ENCODE results near the gene GRAP. TPM values are rescaled to one million over a fixed set of nuclear protein-coding genes. Genes with fewer than 3 reads are reported as not detected.

Gene GRAP
- total RNA-seq, 1 experiment from 2014 or later = 29.9 TPM

GRCh38 chr17:18996458-18996857, 50.3 kb downstream of the GRAP start:
- H3K4me2 ChIP-seq (ENCODE audit: low read depth, low read length, poor library complexity, severe bottlenecking) = no peak overlapping the region

GRCh38 chr17:18995220-18995619, 51.5 kb downstream of the GRAP start:
- Histone ChIP-seq H3K36me3 (ENCODE audit: insufficient read depth, low read length) (peaks cover 6% of the 10 kb centered on the region), H3K27me3 (ENCODE audit: low read length) (no peaks in the 10 kb centered on the region), H4K20me1 (ENCODE audit: insufficient read depth, low read depth, low read length) (no peaks in the 10 kb centered on the region), H3K9ac (ENCODE audit: low read length) (no peak overlapping the region), H2AFZ (ENCODE audit: low read length) (no peak overlapping the region), H3K4me1 (ENCODE audit: low read length) (no peaks in the 10 kb centered on the region), H3K4me2 (ENCODE audit: low read depth, low read length, poor library complexity, severe bottlenecking) (no peak overlapping the region), H3K79me2 (ENCODE audit: low read length) (peaks cover 27% of the 10 kb centered on the region), H3K4me3 (ENCODE audit: low read length) (no peak overlapping the region), H3K9me2 (replicated peaks; ENCODE audit: insufficient read depth, low read length) (no peaks in the 10 kb centered on the region), H3K27ac (ENCODE audit: low read length) (no peak overlapping the region), H3K9me3 (ENCODE audit: low read length) (no peaks in the 10 kb centered on the region)
- no peak for DNase-seq

More at GRCh38 chr17:18996458-18996857, 50.3 kb downstream of the GRAP start:
- Histone ChIP-seq H3K9ac (ENCODE audit: low read length) (no peak overlapping the region), H3K27me3 (ENCODE audit: low read length) (no peaks in the 10 kb centered on the region), H4K20me1 (ENCODE audit: insufficient read depth, low read depth, low read length) (no peaks in the 10 kb centered on the region), H3K4me3 (ENCODE audit: low read length) (no peak overlapping the region), H3K79me2 (ENCODE audit: low read length) (peaks cover 27% of the 10 kb centered on the region), H3K9me2 (replicated peaks; ENCODE audit: insufficient read depth, low read length) (no peaks in the 10 kb centered on the region), H3K27ac (ENCODE audit: low read length) (no peak overlapping the region), H3K36me3 (ENCODE audit: insufficient read depth, low read length) (peaks cover 6% of the 10 kb centered on the region), H3K4me1 (ENCODE audit: low read length) (no peaks in the 10 kb centered on the region), H3K9me3 (ENCODE audit: low read length) (no peaks in the 10 kb centered on the region), H2AFZ (ENCODE audit: low read length) (no peak overlapping the region)
- no peak for DNase-seq

- H3K4me1 ChIP-seq (ENCODE audit: low read length) = no peaks in the 10 kb centered on the region
- H3K36me3 ChIP-seq (ENCODE audit: insufficient read depth, low read length) = peaks cover 6% of the 10 kb centered on the region
- no peak overlapping the region for H3K9ac ChIP-seq (ENCODE audit: low read length)
- H2AFZ ChIP-seq (ENCODE audit: low read length) = no peak overlapping the region
- no peak overlapping the region for H3K4me3 ChIP-seq (ENCODE audit: low read length)
- H3K79me2 ChIP-seq (ENCODE audit: low read length) = peaks cover 27% of the 10 kb centered on the region
- DNase-seq = no peak
- H3K9me3 ChIP-seq (ENCODE audit: low read length) = no peaks in the 10 kb centered on the region
- no peak overlapping the region for H3K27ac ChIP-seq (ENCODE audit: low read length)
- no peaks in the 10 kb centered on the region for H3K27me3 ChIP-seq (ENCODE audit: low read length)
- H4K20me1 ChIP-seq (ENCODE audit: insufficient read depth, low read depth, low read length) = no peaks in the 10 kb centered on the region
- H3K4me2 ChIP-seq (ENCODE audit: low read depth, low read length, poor library complexity, severe bottlenecking) = no peak overlapping the region
- H3K9me2 ChIP-seq (replicated peaks; ENCODE audit: insufficient read depth, low read length) = no peaks in the 10 kb centered on the region
Measured at GRCh38 chr17:18994631-18995030, 52.1 kb downstream of the GRAP start.

- Histone ChIP-seq H3K9me3 (ENCODE audit: low read length) (no peaks in the 10 kb centered on the region), H3K27ac (ENCODE audit: low read length) (no peak overlapping the region), H3K4me3 (ENCODE audit: low read length) (no peak overlapping the region), H3K36me3 (ENCODE audit: insufficient read depth, low read length) (peaks cover 6% of the 10 kb centered on the region), H3K4me1 (ENCODE audit: low read length) (no peaks in the 10 kb centered on the region), H3K4me2 (ENCODE audit: low read depth, low read length, poor library complexity, severe bottlenecking) (no peak overlapping the region), H3K9ac (ENCODE audit: low read length) (no peak overlapping the region), H4K20me1 (ENCODE audit: insufficient read depth, low read depth, low read length) (no peaks in the 10 kb centered on the region), H3K27me3 (ENCODE audit: low read length) (no peaks in the 10 kb centered on the region), H2AFZ (ENCODE audit: low read length) (no peak overlapping the region), H3K9me2 (replicated peaks; ENCODE audit: insufficient read depth, low read length) (no peaks in the 10 kb centered on the region), H3K79me2 (ENCODE audit: low read length) (peaks cover 27% of the 10 kb centered on the region)
- no peak for DNase-seq
Measured at GRCh38 chr17:18993905-18994526, 52.7 kb downstream of the GRAP start.

- Histone ChIP-seq H3K4me2 (ENCODE audit: low read depth, low read length, poor library complexity, severe bottlenecking) (no peak overlapping the region), H2AFZ (ENCODE audit: low read length) (no peak overlapping the region), H3K36me3 (ENCODE audit: insufficient read depth, low read length) (peaks cover 6% of the 10 kb centered on the region), H3K9ac (ENCODE audit: low read length) (no peak overlapping the region), H3K79me2 (ENCODE audit: low read length) (peaks cover 27% of the 10 kb centered on the region), H4K20me1 (ENCODE audit: insufficient read depth, low read depth, low read length) (no peaks in the 10 kb centered on the region), H3K9me2 (replicated peaks; ENCODE audit: insufficient read depth, low read length) (no peaks in the 10 kb centered on the region), H3K27ac (ENCODE audit: low read length) (no peak overlapping the region), H3K4me1 (ENCODE audit: low read length) (no peaks in the 10 kb centered on the region), H3K27me3 (ENCODE audit: low read length) (no peaks in the 10 kb centered on the region), H3K4me3 (ENCODE audit: low read length) (no peak overlapping the region), H3K9me3 (ENCODE audit: low read length) (no peaks in the 10 kb centered on the region)
- DNase-seq = no peak
Measured at GRCh38 chr17:18992454-18993130, 54.2 kb downstream of the GRAP start.

GRCh38 chr17:18991531-18992315, 55.0 kb downstream of the GRAP start:
- no peak for DNase-seq
- peaks cover 26% of the 10 kb centered on the region for H3K79me2 ChIP-seq (ENCODE audit: low read length)
- no peaks in the 10 kb centered on the region for H3K9me3 ChIP-seq (ENCODE audit: low read length)
- no peak overlapping the region for H3K9ac ChIP-seq (ENCODE audit: low read length)
- no peaks in the 10 kb centered on the region for H4K20me1 ChIP-seq (ENCODE audit: insufficient read depth, low read depth, low read length)
- H3K4me2 ChIP-seq (ENCODE audit: low read depth, low read length, poor library complexity, severe bottlenecking) = no peak overlapping the region
- H3K27ac ChIP-seq (ENCODE audit: low read length) = no peak overlapping the region
- H3K36me3 ChIP-seq (ENCODE audit: insufficient read depth, low read length) = peaks cover 6% of the 10 kb centered on the region
- H3K4me3 ChIP-seq (ENCODE audit: low read length) = no peak overlapping the region
- H3K4me1 ChIP-seq (ENCODE audit: low read length) = no peaks in the 10 kb centered on the region
- H3K27me3 ChIP-seq (ENCODE audit: low read length) = no peaks in the 10 kb centered on the region
- H3K9me2 ChIP-seq (replicated peaks; ENCODE audit: insufficient read depth, low read length) = no peaks in the 10 kb centered on the region
- no peak overlapping the region for H2AFZ ChIP-seq (ENCODE audit: low read length)

- DNase-seq = no peak
- Histone ChIP-seq H3K36me3 (ENCODE audit: insufficient read depth, low read length) (peaks cover 6% of the 10 kb centered on the region), H4K20me1 (ENCODE audit: insufficient read depth, low read depth, low read length) (no peaks in the 10 kb centered on the region), H3K9me3 (ENCODE audit: low read length) (no peaks in the 10 kb centered on the region), H3K79me2 (ENCODE audit: low read length) (peaks cover 22% of the 10 kb centered on the region), H3K27ac (ENCODE audit: low read length) (no peak overlapping the region), H3K4me2 (ENCODE audit: low read depth, low read length, poor library complexity, severe bottlenecking) (no peak overlapping the region), H3K27me3 (ENCODE audit: low read length) (no peaks in the 10 kb centered on the region), H3K4me1 (ENCODE audit: low read length) (no peaks in the 10 kb centered on the region), H3K9me2 (replicated peaks; ENCODE audit: insufficient read depth, low read length) (no peaks in the 10 kb centered on the region), H3K4me3 (ENCODE audit: low read length) (no peak overlapping the region), H3K9ac (ENCODE audit: low read length) (no peak overlapping the region), H2AFZ (ENCODE audit: low read length) (no peak overlapping the region)
Measured at GRCh38 chr17:18990331-18990730, 56.4 kb downstream of the GRAP start.

GRCh38 chr17:18988546-18989173, 58.1 kb downstream of the GRAP start:
- DNase-seq = no peak
- Histone ChIP-seq H3K4me1 (ENCODE audit: low read length) (no peaks in the 10 kb centered on the region), H3K27ac (ENCODE audit: low read length) (no peak overlapping the region), H3K4me2 (ENCODE audit: low read depth, low read length, poor library complexity, severe bottlenecking) (no peak overlapping the region), H3K36me3 (ENCODE audit: insufficient read depth, low read length) (no peaks in the 10 kb centered on the region), H3K9ac (ENCODE audit: low read length) (no peak overlapping the region), H2AFZ (ENCODE audit: low read length) (no peak overlapping the region), H3K9me2 (replicated peaks; ENCODE audit: insufficient read depth, low read length) (no peaks in the 10 kb centered on the region), H3K79me2 (ENCODE audit: low read length) (peaks cover 6% of the 10 kb centered on the region; the same call in 1 of the 2 replicates), H4K20me1 (ENCODE audit: insufficient read depth, low read depth, low read length) (no peaks in the 10 kb centered on the region), H3K9me3 (ENCODE audit: low read length) (no peaks in the 10 kb centered on the region), H3K27me3 (ENCODE audit: low read length) (no peaks in the 10 kb centered on the region), H3K4me3 (ENCODE audit: low read length) (no peak overlapping the region)

Data from Karpas-422 (cell line).